ENCODE data around the gene SOX18.

Gene SOX18

GRCh38 chr20:64080013-64080812 lies 30.8 kb upstream of the SOX18 start, which contains the start of gene OPRL1:
Gene OPRL1 (plus strand): TSS chr20:64080082. CDS start chr20:64092721, 12,639 bp downstream.
- DNase-seq: no peak

- DNase-seq: peak; percentile 73
Measured at GRCh38 chr20:64079273-64080012, 30.0 kb upstream of the SOX18 start, which contains the start of gene RGS19. Gene RGS19 (minus strand): TSS chr20:64079518. CDS start chr20:64076886, 2,632 bp downstream.

GRCh38 chr20:64078934-64079272 lies 29.5 kb upstream of the SOX18 start:
- no peak for DNase-seq

GRCh38 chr20:64077876-64078551 lies 28.6 kb upstream of the SOX18 start:
- DNase-seq: peak; percentile 79

- no peak for DNase-seq
Measured at GRCh38 chr20:64077541-64077875, 28.1 kb upstream of the SOX18 start.

DNA sequence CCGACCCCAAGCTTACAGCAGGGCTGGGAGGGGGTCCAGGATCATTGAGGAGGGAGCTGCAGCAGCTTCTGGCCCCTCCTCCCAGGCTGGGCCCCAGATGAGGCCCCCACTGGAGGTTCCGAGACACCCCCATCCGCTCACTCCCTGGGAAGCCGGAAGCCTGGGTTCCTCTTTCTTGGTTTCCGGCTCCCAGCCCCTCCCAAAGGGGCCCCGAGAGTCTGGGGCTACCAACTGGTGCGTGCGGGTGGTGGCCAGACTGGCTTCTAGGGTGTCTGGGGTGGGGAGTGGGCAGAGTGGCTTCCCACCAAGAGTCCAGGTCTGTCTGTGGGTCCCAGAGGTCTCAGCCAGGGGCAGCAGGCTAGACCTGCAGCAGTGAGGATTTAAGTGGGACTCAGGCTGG lies 27.7 kb upstream of the SOX18 start:
- peak; percentile 76 for DNase-seq

DNA sequence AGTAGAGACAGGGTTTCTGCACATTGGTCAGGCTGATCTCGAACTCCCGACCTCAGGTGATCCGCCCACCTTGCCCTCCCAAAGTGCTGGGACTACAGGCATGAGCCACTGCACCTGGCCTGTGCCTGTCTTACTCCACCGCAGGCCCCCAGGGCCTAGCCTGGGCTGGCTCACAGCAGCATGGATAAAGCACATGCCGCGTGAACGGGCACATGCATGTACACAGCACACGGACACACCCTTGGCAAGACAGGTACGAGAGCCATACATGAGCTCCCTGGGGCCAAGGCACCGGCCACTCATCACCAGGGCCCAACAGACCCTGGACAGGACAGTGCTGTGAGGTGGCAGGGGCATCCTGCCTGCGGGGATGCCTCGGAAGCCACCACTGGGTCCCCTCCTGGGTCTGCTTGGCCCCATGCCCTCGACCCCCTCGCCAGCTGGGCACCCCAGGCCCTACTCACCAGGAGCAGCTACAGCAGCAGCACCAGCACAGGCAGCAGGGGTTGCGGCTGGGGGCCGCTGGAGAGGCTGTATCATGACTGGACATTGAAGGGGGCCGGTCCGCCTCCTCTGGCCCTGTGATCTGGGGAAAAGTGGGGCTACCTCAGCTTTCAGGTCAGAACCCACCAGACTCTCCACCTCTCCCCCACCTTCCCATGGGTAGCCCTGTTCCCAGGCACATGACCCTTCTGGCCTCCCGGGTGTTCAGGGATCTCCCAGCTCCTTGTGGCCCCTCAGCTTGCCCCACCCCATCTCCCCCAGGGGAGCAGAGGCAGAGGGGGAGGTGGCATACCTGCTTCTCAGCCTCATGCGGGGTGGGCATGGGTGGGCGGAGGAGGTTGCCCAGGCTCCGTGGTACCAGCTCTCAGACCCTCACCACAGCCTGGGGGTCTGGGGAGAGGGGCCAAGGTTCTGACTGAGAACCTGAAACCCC lies 26.9 kb upstream of the SOX18 start:
- DNase-seq: no peak

DNA sequence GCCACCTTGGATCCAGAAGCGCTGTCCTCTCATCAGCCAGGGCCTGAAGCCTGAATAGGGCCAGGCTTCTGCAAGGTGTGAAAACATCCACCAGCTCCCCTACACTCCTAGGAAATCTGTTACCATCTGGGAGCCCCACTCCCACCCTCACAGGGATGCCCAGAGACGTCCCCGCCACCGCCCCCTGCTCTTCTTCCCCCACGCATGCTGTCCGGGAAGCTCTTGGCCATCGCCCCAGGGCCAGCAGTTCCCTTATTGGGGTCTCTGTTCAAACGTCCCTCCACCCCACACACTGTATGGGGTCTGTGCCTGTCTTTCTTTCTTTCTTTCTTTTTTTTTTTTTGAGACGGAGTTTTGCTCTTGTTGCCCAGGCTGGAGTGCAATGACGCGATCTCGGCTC lies 26.1 kb upstream of the SOX18 start:
- no peak for DNase-seq

DNA sequence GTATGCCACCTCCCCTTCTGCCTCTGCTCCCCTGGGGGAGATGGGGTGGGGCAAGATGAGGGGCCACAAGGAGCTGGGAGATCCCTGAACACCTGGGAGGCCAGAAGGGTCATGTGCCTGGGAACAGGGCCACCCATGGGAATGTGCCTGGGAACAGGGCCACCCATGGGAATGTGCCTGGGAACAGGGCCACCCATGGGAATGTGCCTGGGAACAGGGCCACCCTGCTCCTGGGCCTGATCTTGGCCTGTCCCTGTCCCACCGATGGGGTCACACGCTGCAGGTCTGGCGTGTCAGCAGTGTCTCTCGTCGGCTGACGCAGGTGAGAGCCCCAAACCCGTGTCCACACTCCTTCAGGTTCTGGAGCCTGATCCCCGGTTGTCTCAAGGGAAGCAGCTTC lies 25.5 kb upstream of the SOX18 start:
- no peak for DNase-seq

DNA sequence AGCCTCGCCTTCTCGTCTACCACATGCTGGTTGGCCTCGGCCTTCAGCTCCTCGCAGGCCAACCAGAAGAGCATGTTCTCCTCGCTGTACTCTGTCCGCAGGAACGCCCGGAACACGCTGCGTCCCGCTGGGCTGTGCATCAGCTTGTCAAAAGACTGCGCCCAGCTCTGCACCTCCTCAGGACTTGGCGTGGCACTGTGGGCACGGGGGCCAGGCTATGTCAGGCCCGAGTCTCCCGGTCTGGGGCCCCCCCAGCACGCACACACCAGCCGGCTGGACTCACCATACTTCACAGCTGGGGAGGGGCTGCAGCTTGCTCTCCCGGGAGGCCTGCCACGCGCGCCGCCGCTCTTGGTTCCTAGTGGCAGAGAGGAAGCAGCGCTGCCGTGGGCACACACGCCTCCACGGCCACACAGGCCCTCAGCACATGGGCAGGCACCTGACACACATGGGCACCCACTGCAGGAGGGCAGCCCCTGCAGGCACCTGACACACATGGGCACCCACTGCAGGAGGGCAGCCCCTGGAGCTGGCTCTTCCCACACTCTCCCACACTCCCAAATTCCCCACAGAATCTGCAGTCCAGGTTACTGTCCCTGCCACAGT lies 24.8 kb upstream of the SOX18 start:
- DNase-seq: no peak

DNA sequence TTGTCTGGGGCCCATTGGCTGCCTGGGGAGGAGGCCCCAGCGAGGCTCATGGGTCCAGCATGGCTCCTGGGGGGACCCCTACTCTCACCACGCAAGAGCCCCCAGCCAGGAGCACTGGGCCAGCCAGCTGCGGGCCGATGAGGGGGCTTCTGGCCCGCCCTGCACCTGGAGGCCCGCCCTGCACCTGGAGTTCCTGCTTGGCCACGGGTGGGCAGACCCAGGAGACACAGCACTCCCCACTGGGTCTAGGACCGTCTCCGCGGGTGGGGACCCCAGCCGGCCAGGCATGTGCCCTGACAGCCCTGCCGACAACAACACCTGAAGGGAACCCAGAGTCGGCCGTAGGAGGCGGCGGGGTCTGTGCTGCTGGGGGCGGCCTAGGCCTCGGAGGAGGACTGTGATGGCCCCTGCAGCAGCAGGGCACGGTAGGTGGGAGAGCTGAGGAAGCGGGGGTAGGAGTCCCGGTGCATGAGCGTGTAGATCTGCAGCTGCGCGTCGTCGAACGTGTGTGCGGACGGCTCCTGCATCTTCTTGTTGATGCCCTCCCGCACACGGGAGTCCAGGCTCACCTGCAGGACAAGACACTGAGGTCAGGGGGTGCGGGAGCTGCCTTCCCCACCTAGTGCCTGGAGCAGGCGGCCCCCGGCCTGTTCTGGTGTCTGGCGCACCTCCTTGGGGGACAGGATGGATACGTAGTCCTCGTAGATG lies 24.2 kb upstream of the SOX18 start:
- no peak for DNase-seq

DNA sequence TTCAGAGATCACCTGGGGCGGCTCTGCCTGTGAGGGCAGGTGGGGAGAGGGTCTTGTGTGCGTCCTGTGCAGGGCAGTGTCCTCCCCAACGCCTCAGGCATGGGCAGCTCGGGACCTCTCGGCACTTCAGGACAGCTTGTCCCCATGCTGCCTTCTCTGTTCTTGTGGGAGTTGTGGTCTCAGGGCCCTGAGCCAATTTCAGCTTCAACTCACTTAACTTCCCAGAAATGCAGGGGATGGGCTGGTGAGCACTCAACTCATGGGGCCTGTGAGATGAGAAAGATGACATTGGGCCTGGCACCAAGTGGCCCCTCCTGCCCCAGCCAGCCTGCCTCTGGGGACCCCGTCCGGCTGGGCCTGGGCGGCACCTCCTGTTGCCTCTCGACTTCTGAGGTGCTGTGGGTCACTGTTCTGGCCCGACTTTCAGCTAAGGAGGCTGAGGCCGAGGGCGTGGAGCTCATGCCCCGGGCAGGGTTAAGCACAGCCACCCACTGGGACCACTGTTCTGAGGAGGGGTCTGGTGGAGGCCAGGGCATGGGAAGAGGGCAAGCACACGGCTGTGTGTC lies 23.1 kb upstream of the SOX18 start:
- DNase-seq: peak; percentile 44

DNA sequence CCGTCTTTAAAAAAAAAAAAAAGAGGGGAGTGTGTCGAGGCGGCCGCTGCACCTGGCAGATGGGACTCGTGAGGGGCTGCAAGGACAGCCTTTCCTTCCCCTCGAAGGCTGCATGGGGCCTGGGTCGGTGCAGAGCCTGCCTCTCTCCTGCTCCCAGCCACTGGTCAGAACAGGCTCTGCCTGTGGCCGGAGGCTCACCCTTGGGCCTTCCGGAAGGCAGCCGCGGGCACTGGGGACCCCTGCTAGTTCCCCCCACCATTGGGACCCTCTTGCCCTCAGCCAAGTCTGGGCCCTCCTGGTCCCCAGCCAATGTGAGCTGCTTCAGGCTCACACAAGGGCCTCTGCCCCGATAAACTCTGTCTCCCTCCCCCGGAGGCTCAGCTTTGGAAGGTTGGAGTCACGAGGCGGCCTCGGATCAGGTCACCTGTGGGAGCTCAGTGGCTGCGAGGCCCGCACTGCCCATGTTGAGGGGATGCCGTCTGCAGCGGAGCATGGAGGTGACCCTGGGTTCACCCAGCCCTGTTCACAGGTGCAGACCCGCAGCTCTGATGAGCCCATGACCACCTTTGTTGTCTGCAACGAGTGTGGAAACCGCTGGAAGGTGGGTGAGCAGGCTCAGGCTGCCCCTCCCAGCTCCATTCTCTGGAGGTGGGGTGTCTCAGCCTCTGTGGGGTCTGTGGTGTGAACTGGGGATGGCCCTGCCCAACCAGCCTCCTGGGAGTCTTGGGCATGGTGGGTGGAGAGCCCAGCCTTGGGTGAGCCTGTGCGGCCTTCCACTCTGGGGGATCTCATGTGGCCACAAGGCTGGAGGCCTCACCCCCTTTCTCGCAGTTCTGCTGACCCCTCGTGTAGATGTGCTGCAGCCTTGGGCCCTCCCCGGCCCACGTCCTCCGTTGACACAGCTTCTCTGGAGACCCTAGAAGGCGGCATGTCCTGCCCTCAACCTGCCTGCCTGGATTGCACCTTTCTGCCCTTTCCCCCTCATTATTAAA lies 22.2 kb upstream of the SOX18 start:
- no peak for DNase-seq

DNA sequence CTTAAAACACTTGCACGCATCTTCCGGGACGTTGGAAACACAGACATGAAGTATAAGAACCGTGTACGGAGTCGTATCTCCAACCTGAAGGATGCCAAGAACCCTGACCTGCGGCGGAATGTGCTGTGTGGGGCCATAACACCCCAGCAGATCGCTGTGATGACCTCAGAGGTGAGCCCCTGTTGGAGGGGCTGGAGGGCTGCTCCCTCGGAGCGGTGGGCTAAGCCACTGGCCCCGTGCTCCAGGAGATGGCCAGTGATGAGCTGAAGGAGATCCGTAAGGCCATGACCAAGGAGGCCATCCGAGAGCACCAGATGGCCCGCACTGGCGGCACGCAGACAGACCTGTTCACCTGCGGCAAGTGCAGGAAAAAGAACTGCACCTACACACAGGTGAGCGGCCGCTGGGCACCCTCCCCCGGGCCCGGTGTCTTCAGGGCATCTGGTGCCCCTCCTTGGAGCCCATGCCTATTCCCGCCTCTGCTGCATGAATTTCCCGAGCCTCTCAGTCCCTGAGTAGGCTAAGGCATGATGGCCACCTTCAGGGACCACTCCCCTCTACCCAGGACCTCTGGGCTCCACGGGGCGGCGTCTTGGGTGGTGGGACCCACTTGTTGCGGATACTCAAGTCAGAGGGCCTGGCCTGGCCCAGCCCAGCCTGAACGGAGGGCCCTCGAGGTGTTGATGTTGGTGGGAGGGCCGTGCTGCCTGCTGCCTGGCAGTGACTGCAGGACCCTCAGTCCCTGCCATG lies 21.0 kb upstream of the SOX18 start:
- no peak for DNase-seq

DNA sequence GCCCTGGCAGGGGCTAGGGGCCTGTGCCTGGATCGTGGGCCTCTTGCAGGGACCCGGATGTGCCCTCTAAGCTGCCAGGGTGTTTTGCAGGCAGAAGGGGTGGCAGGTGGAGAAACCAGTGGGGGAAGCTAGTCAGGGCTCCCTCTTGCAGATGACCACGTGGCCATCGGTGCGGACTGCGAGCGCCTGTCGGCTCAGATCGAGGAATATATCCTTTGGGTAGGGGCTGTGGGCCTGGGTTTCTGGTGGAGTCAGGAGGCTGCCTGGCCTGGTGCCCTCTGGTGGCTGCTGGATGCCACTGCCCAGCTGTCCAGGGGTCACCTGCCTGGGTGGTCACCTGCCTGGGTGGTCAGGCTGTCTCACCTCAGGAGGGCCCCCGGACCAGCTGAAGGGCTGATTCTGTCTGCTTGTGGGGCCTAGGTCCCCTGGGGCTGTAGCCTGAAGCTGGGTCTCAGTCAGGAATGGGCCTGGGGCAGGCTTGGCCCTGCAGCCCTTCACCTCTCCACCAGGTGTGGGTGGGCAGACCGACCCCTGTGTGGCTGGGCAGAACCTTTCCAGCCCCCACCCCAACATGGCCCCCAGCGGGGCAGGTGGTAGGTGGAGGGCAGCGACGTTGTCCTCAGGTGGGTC lies 20.3 kb upstream of the SOX18 start:
- peak; percentile 57 for DNase-seq

- DNase-seq: no peak
Measured at GRCh38 chr20:64069209-64069613, 19.8 kb upstream of the SOX18 start.

DNA sequence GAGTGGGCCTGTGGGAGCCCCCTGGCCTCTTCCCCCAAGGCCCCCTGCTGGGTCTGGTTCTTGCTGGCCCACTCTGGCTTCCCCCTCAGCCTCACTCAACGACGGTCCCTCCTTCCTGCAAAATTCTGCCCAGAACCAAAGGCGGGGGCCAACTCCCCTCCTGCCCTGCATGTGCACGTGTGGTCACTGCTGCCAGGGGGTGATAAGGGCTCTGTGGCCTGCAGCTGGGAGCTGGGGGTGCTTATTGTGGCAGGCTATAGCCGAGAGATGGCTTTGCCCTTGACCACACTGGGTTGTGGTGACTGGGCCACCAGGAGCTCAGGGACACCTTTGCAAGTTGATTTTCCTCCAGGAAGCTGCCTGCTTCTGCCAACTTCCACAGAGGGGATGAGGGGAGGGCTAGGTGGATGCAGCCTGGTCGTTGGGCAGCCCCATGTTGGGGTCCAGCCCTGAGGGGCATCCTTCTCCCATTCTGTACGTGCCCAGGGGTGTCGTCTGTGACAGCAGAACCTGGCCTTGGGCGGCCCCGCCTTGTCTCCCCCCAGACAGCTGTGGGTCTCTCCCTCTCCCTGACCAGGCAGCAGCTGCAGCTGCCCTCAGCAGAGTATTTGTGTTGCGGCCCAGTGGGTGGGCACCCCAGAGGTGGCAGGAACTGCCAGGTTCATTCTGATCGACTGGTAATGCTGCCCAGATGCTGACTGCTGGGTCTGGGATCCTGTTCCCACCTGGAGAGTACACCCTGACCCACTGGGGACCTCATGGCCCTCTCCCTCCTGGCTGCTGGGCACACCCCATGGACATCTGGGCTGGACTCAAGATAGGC lies 19.2 kb upstream of the SOX18 start:
- DNase-seq: peak; percentile 84
